OCI-LY7 (cell line): ENCODE results near the gene UFL1.

Experiments used
- CTCF ChIP-seq: fragments of 200-600 bp; sonication (generic); conservative IDR thresholded peaks from 2 replicates; pipeline ENCODE4 v1.5.1; 2014; ENCODE audit warnings: mild to moderate bottlenecking, antibody characterized with exemption, low read length, moderate library complexity, mixed read lengths
- EZH2phosphoT487 ChIP-seq: fragments of 200-600 bp; sonication (generic); IDR thresholded peaks from 2 replicates; pipeline ENCODE4 v1.6.1; 2018; ENCODE audit warnings: low read depth, borderline replicate concordance, mild to moderate bottlenecking, mixed run types, antibody characterized with exemption, low read length, moderate library complexity, mixed read lengths

DNA sequence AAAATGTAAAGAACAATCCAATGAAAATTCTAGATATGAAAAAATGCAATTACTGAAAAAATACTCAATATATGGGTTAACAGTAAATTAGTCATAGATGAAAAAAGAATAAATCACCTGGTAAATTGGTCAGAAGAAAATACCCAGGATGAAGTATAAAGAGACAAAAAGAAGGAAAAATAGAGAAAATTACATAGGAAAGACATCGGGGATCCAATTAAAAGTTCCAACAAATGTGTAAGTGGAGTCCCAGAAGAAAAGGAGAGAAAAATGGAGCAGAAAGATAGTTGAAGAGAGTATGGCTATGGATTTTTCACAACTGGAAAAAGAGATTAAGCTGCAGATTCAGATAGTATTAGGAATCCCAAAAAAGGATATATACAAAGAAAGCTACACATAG lies 18.7 kb upstream of the UFL1 start:
- TF ChIP-seq CTCF (no peak), EZH2phosphoT487 (no peak)
